HG03066 (cell line): Measurements from ENCODE around the gene MRPL34.
"Not testable (repeated sequence)": the region's sequence is repeated elsewhere in the genome, so short reads cannot be mapped to it uniquely, and the experiment has no call there.

Experiments used
- ATAC-seq: cut with Tn5 transposase; IDR thresholded peaks from one replicate; pipeline ENCODE4 v1.9.1; 2021; ENCODE audit warnings: low read depth; ENCODE audit not compliant: unreplicated experiment

The MRPL34 gene

DNA sequence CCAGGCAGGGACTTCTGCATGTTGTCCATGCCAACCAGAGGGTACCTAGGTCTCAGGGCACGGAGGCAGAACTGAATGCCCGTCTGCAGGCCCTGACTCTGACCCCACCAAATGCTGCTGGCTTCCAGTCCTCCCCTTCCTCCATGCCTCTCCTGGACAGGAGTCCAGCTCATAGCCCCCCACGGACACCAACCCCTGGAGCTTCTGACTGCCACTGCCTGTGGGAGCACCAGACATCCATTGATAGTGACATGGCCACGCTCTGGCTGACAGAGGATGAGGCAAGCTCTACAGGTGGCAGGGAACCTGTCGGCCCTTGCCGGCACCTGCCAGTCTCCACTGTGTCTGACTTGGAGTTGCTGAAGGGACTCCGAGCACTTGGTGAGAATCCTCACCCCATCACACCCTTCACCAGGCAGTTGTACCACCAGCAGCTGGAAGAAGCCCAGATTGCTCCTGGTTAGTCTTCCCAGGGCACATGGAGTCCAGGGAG, 22.1 kb upstream of the MRPL34 start:
- no peak for ATAC-seq

DNA sequence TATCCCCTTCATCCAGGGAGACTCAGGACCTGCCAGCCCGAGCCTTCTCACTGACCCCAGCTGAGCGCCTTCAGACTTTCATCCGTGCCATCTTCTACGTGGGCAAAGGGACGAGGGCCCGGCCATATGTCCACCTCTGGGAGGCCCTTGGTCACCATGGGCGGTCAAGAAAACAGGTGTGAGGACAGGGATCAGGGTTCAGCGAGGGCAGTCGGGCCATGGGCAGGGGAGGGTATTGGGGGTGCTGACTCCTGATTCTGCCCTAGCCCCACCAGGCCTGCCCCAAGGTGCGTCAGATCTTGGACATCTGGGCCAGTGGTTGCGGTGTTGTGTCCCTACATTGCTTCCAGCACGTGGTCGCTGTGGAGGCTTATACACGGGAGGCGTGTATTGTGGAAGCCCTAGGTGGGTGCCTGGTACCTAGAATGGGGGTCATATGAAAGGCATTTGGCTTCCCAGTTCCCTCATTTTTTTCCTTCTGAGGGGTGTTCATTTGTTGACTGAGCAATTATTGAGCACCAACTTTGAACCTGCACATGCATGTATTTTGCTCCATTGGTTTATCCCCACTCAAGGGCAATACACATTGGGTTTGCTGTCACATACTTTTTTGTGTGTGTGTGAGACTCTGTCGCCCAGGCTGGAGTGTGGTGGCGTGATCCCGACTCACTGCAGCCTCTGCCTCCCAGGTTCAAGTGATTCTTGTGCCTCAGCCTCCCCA, 20.1 kb upstream of the MRPL34 start:
- ATAC-seq = no peak

DNA sequence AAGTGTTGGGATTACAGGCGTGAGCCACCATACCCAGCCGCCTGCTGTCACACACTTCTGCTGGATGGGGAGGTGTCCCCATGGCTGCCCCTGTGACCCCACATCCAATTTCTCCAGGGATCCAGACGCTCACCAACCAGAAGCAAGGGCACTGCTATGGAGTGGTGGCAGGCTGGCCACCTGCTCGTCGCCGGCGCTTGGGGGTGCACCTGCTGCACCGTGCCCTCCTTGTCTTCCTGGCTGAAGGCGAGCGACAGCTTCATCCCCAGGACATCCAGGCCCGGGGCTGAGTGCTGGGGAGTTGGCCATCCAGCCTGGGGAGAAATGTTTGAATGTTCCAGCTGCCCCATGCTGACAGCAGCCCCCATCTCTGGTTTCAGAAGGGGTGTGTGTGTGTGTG, 19.4 kb upstream of the MRPL34 start:
- ATAC-seq = no peak

DNA sequence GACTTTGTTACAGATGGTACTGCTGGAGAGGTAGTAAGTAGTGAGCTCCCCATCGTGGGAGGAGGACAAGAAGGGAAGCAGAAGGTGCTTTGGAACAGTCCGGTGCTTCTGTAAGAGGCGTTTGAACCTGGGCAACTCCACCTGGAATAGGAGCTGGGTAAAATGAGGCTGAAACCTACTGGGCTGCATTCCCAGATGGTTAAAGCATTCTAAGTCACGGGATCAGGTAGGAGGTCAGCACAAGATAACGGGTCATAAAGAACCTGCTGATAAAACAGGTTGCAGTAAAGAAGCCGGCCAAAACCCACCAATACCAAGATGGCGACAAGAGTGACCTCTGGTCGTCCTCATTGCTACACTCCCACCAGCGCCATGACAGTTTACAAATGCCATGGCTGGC, 18.9 kb upstream of the MRPL34 start:
- no peak for ATAC-seq

DNA sequence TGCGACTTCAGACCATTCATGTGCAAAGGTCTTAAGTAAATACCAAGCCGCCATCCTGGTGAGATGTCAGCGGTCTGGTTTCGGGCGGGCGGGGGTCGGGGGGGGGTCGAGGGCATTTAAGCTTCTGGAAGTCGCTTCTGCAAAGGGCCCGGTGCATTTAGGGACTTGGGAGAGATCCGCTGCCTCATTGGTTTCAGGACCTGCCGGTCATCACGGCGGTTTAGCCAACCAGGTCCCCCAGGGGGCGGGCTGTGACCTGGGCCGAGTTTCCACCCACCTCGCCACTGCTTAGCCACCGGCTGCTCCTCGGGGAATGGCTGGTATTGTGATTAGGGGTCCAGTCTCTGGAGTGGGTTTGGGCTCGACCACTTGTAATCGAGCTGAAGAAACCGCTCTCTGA, 16.2 kb upstream of the MRPL34 start:
- no peak for ATAC-seq

DNA sequence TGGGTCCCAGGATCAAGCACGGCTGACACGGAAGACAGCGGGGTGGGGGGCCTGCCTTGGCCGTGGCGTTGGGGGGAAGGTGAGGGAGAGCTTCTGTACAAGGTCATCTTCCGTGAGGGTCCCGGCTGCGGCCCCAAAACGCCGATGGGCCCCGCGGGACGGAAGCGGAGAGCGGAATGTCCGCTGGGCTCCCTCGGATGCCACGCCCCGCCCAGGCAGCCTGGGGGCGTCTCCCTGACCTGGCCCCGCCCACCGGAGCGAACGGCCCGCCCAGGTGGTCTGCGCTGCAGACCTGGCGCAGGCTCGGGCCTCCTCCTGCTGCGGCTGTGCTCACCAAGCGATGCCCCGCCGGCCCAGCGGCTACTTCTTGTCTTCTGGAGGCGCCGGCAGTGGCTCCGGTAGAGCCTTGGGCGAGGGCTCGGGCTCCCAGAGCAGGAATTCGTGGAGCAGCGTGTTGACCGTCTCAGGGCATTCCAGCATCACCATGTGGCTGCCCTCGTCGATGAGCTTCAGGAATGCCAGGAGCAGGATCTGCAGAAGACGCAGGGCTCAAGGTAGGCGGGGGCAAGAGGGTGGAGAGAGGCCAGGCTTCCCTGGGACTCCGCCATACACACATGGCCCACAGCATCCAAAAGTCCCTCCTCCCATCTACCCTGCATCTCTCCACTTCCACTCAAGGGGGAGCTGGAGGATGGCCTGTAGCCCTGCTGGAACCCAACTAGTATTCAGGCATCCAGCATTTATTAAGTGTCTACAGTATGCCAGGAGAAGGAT, 13.2 kb upstream of the MRPL34 start:
- ATAC-seq = peak; percentile 65

DNA sequence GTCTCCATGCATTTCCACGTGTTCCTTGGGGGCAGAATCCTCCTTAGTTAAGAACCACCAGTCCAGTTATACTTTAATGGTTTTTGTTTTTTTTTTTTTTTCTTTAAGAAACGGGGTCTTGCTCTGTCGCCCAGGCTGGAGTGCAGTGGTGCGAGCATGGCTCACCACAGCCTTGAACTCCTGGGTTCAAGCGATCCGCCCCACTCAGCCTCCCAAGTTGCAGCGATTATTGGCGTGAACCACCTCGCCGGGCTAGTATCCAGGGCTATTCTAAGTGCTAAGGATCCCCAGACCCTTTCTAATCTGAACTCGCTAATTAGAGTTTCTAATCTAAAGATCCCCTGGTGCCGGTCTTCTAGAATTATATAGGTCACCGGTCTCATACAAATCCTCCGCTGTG, 12.1 kb upstream of the MRPL34 start:
- ATAC-seq = no peak

DNA sequence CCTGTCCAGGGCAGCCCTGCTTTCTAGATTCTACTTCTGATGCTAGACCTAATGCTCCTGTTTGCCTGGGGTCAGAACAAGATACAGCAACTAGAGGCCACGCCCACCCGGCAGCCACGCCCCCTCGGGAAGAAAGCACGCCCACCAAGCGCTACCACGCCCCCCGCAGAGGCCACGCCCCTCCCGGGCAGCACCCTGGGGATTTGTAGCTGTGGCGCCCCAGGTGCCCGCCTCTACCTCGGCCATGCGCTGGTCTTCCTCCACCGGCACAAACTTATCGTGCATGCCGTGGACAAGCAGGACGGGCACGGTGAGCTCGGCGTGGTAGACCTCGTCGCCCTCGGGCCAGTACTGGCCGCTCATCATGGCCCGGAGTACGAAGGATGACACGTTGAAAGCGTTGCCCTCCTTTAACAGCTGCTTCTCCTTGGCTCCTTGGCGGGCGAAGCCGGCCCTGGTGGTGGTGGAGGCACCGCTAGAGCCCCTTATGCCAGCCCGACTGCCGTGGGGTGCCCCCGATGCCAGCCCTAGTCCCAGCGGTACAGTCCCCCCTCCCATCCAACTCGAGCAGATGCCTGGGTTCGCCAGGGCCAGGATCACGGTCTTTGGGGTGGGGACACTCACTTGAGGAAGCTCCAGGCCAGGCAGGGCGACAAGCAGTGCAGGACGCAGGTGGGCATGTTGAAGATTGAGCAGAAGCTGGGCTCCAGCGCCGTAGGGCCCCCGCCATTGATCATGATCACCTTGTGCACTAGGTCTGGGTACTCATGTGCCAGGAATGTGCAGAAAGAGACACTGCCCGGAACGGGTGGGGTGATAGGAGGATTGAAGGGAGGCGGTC, 11.4 kb upstream of the MRPL34 start:
- no peak for ATAC-seq

DNA sequence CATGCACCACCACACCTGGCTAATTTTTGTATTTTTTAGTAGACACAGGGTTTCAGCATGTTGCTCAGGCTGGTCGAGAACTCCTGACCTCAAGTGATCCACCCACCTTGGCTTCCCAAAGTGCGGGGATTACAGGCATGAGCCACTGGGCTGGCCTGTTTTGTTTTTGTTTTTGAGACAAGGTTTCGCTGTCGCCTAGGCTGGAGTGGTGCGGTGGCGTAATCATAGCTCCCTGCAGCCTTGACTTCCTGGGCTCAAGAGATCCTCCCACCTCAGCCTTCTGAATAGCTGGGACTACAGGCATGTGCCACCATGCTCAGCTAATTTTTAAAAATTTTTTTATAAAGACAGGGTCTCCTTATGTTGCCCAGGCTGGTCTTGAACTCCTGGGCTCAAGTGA, 10.1 kb upstream of the MRPL34 start:
- ATAC-seq = not testable (repeated sequence)

DNA sequence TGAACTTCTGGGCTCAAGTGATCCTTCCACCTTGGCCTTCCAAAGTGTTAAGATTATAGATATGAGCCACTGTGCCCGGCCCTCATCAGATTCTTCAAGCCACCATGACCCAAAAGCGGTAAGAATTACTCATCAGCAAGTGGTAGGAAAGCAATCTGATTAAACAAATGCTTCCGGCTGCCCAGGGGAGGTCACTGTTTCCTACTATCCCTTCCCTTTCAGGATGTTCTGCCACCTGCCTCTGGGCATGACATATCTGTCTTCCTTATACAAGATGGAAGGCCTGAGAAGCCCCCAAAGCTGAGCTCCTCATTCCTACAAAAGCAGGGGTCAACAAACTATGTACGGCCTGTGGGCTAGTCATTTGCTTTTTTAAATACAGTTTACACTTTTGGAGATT, 9.4 kb upstream of the MRPL34 start:
- no peak for ATAC-seq

DNA sequence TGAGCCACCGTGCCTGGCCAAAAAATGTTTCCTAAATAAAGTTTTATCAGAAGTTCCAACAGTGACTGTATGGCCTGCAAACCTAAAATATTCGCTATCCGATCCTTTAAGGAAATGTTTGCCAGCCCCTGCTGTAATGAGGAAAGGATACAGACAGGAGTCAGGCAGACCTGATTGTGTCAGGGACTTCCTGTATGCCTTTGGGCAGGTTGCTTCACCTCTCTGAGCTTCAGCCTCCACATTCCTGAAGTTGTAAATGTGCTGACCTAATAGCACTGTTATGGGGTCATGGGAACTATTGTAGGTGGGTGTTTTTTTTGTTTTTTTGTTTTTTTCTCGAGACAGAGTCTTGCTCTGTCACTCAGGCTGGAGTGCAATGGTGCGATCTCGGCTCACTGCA, 8.7 kb upstream of the MRPL34 start:
- no peak for ATAC-seq

DNA sequence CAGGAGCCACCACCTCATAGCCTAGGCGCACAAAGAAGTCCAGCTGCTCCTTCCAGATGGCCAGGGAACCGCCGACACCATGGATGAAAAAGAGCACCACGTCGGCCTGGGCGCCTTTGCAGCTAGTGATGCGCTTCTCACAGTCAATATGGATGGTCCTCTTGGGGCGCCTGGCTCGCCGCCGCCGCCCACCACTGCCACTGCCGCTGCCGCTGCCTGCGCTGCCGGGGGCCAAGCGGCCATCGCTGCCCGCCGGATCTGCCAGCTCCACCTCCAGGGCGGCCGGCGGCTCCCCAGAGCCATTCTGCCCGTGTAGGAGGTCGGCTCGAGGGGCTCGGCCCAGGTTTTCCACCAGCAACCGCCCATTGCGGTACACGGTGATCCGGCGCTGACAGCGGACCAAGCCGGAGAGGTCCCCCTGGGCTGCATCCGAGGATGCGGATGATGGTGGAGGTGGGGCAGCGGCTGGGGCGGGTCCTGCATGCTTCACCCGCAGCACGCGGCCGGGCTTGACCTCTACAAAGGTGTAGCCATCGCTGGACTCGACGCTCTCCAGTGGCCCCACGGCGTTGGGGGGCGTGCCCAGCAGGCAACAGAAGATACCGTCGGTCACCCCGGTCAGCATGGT, 4.6 kb upstream of the MRPL34 start:
- ATAC-seq = no peak

DNA sequence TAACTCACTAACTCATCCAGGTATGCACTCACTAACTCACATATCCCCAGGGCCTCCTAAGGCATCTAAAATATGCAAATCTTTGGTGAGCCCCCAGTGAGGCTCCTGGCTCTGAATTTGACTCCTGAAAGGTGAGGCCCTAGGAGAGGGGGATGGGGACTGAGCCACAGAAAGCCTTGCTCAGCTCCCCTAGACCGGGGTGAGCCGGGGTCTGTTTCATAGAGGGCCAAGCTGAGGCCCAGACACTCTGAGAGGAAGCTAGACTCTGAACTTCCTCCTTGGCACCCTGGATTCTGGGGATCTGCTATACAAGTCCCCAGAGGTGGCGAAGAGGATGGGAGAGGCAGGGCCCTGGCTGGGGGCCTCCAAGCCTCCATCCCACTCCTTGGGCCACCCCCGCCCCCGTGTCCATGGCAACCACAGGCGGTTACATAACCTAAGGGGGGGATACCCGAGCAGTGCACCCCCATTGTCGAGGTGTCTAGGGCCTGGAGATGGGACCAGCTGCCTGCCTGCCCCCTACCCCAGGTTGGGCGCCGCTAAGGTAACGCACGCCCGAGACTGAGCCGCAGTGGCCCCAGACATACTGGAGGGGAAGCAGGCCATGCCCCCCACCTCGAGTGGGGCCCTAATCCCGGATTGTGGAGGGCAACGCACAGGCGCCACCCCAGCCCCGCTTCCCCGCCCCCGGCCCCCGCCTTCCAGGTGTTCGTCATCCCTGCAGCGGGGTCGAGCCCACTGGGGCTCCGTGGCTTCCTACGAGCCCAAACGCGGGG, 3.1 kb upstream of the MRPL34 start:
- no peak for ATAC-seq

DNA sequence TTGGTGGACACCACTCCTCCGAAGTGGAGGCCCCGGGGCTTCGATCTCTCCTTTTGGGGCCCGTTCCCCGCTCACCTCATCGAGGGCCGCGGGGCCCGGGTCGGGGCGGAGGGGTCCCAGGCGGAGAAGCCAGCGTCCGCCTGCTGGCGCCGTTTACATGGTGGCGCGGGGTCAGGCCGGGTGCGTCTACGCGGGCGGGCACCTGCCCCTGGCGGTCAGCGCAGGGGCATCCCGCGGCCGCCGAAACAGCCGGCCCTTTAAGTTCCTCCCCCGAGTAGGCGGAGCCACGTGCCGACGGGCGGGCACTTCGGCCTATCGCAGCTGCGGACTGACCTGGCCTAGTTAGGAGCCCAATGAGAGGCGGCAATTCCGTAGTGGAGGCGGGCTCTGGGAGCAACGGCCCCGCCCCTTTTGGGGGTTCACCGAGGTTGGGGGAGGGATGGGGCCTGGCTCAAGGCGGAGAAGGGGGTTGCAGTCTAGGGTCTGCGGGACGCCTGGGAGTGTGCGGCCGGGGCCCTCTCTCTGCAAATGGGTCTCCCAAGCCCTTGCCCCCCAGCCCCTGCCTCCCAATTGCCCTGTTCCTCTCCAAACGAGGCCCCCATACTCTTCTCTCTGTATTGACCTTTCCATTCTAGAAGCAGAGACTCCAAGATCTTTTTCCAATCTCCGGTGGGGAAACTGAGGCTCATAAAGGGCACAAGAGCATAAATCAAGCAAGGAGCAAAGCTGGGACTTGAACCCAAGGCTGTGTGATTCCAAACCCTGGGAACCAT, 2.3 kb upstream of the MRPL34 start, which contains the start of gene ABHD8:
Gene ABHD8, minus strand, starts transcription at position 259 of the 773 bp plus-strand sequence. CDS start 1,809 bp downstream, outside the sequence.
- ATAC-seq = peak; percentile 44

DNA sequence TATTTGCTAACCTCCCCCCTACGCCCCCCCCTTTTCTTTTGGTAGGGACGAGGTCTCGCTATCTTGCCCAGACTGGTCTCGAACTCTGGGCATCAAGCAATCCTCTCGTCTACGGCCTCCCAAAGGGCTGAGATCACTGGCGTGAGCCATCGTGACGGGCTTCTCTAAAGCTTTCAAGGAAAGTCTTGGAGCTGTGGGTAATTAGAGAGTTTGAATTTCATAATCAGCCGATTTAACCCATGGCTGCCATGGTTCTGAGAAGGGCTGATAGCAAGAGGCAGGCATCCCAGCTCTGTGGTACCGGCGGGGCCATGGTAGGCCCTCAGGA, 1.8 kb upstream of the MRPL34 start:
- ATAC-seq = no peak

DNA sequence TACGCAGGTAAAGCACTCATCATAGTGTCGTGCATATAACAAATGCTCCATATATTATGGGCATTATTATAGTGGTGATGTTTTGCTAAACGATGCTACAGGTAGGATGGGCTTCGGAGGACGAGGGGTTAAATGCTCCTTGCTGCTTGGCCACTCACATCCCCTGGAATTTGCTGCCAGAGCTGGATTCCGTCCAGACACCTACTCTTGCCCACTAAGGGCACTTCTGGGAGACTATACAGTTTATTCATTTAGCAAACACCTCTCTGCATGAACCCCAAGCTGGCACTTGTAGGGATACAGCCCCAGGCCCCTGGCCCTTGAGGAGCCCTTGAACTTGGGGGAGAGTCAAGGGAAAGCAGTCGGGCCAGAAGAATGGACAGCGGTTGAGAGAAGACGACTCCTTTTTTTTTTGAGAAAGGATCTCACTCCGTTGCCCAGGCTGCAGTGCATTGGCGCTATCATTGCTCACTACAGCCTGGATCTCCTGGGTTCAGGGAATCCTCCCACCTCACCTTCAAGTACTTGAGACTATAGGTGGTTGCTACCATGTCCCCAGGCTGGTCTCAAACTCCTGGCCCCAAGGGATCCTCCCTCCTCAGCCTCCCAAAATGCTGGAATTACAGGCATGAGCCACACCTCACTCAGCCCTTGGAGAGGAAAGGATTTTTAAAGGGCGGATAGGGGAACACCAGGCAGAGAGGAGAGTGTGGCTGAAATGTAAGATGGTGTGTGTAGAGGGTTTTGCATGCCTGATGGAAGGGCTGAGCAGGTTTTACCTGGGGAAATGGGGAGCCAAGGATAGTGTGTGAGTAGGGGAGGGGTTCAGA, 1.1 kb upstream of the MRPL34 start:
- no peak for ATAC-seq

DNA sequence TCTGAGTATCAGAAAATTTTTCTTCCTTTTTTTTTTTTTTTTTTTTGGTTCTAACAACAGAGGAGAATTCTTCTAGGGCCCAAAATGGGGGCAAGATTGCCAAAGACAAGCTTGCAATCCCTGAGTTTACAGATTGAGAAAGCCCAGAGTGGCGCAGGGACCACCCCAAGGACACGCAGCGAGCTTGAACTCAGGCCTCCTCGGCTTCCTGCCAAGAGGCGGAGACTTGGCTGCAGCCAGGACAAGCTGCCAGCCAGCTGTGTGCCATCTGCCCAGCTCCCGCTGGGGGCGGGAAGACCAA, 506 bp upstream of the MRPL34 start:
- no peak for ATAC-seq

DNA sequence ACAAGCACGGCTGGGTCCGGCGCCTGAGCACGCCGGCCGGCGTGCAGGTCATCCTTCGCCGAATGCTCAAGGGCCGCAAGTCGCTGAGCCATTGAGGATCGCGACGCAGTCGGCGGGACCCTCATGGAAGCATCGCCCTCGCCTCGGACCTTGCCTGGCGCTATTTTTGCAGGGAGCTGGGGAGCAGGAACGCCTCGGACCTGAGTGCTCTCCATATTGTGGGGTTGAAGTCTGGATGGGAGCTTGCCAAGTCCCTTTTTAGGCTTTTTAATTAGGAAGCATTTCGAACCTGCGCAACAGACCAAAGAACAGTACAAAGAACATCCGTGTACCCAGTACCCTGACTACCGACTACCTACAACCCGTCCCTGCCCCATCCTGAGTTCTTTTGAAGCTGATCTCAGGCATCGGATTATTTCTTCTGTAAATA, 628 bp downstream of the MRPL34 start:
- ATAC-seq = no peak
